Fibroblast of skin of abdomen (primary cell): ENCODE data around the gene USP17L22. TPM values are rescaled to one million over a fixed set of nuclear protein-coding genes. Genes with fewer than 3 reads are reported as not detected.
"Not testable (repeated sequence)": the region's sequence is repeated elsewhere in the genome, so short reads cannot be mapped to it uniquely, and the experiment has no call there.

ENCODE experiments used
- DNase-seq: peaks from one replicate; pipeline ENCODE4 v3.0.0-alpha.2; 2013
- polyA plus RNA-seq, 2 experiments: library from polyadenylated mRNA; unstranded; fragments of 120-200 nt; gene quantifications; one replicate each; pipeline ENCODE4 v1.2.1, GENCODE V29; 2013; ENCODE audit not compliant: insufficient read length in 2 of 2

USP17L22 gene
- polyA plus RNA-seq (2013, experiment 1 of 2; ENCODE audit: insufficient read length) = not detected
- not detected for polyA plus RNA-seq (2013, experiment 2 of 2; ENCODE audit: insufficient read length)

GRCh38 chr4:9267319-9267718 is at the start of gene USP17L22:
TSS of gene USP17L22 (plus strand) at chr4:9267619. CDS start at chr4:9267619, 0 bp downstream.
- DNase-seq = not testable (repeated sequence)

DNA sequence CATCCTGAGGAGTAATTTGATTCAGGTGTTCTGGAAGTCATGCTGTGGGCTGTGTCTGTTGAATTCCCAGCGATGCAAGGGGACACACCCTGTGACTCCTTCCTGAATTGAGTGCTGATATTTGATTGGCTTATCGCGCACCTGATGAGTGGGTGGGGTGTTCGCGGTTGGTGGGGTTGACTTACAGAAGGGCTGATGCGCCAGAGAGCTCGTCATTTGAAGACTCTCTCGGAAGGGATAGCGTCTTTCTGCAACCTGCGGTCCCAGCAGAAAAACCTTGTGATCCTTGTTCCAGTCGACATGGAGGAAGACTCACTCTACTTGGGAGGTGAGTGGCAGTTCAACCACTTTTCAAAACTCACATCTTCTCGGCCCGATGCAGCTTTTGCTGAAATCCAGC is 47.6 kb upstream of the USP17L22 start, which contains the start of gene USP17L12:
USP17L12 (plus strand) TSS at position 301 of the 400 bp plus-strand sequence; CDS start at position 301, 0 bp downstream.
- DNase-seq = not testable (repeated sequence)

GRCh38 chr4:9224596-9224995 is 42.8 kb upstream of the USP17L22 start, which contains the start of gene USP17L13:
TSS of gene USP17L13 (plus strand) at chr4:9224896. CDS start at chr4:9224896, 0 bp downstream.
- not testable (repeated sequence) for DNase-seq

GRCh38 chr4:9230249-9230648 is 37.2 kb upstream of the USP17L22 start:
- DNase-seq = not testable (repeated sequence)

- DNase-seq = not testable (repeated sequence)
Measured at GRCh38 chr4:9234085-9234484, 33.3 kb upstream of the USP17L22 start, which contains the start of gene USP17L15. TSS of gene USP17L15 (plus strand) at chr4:9234385. CDS start at chr4:9234385, 0 bp downstream.

DNA sequence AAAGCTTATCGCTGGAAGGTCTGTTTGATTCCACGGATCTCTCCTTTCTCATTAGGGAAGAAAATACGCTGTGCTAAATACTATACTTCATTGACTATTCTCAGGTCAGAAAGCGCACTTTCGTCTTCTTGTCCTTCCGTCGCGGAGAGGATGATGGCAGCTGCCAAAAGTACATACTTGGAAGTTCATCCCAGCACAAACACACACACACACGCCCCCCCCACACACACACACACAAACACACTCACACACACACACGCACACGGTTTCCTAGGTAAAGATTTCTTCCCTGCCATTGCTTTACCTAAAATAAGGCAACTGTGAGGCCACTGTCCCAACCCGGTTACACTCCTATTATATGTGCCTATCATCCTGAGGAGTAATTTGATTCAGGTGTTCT is 29.0 kb upstream of the USP17L22 start:
- DNase-seq = not testable (repeated sequence)

- DNase-seq = not testable (repeated sequence)
Measured at GRCh38 chr4:9243579-9243978, 23.8 kb upstream of the USP17L22 start, which contains the start of gene USP17L17. TSS of gene USP17L17 (plus strand) at chr4:9243879. CDS start at chr4:9243879, 0 bp downstream.

- peak; percentile 0 for DNase-seq
Measured at GRCh38 chr4:9247953-9248680, 19.3 kb upstream of the USP17L22 start, which contains the start of gene USP17L18. TSS of gene USP17L18 (plus strand) at chr4:9248630. CDS start at chr4:9248630, 0 bp downstream.

DNA sequence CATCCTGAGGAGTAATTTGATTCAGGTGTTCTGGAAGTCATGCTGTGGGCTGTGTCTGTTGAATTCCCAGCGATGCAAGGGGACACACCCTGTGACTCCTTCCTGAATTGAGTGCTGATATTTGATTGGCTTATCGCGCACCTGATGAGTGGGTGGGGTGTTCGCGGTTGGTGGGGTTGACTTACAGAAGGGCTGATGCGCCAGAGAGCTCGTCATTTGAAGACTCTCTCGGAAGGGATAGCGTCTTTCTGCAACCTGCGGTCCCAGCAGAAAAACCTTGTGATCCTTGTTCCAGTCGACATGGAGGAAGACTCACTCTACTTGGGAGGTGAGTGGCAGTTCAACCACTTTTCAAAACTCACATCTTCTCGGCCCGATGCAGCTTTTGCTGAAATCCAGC is 14.3 kb upstream of the USP17L22 start, which contains the start of gene USP17L19:
USP17L19 (plus strand) TSS at position 301 of the 400 bp plus-strand sequence; CDS start at position 301, 0 bp downstream.
- DNase-seq = not testable (repeated sequence)

GRCh38 chr4:9257824-9258223 is 9.6 kb upstream of the USP17L22 start, which contains the start of gene USP17L20:
TSS of gene USP17L20 (plus strand) at chr4:9258124. CDS start at chr4:9258124, 0 bp downstream.
- DNase-seq = not testable (repeated sequence)

DNA sequence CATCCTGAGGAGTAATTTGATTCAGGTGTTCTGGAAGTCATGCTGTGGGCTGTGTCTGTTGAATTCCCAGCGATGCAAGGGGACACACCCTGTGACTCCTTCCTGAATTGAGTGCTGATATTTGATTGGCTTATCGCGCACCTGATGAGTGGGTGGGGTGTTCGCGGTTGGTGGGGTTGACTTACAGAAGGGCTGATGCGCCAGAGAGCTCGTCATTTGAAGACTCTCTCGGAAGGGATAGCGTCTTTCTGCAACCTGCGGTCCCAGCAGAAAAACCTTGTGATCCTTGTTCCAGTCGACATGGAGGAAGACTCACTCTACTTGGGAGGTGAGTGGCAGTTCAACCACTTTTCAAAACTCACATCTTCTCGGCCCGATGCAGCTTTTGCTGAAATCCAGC is 4.8 kb upstream of the USP17L22 start, which contains the start of gene USP17L21:
USP17L21 (plus strand) TSS at position 301 of the 400 bp plus-strand sequence; CDS start at position 301, 0 bp downstream.
- not testable (repeated sequence) for DNase-seq

- not testable (repeated sequence) for DNase-seq
Measured at GRCh38 chr4:9271719-9272118, 4.3 kb downstream of the USP17L22 start.
